SW480 (cell line): ENCODE results near the gene LRRC75B.
"Not testable (repeated sequence)": the region's sequence is repeated elsewhere in the genome, so short reads cannot be mapped to it uniquely, and the experiment has no call there.

Experiments
- DNase-seq: peaks from one replicate; pipeline ENCODE4 v3.0.0-alpha.2; 2016; ENCODE audit warnings: low spot score

Gene LRRC75B

GRCh38 chr22:24592851-24593558 is at the start of gene LRRC75B:
Gene LRRC75B, minus strand, starts transcription at chr22:24593073. Its CDS starts 34 bp downstream, at chr22:24593039.
- peak; percentile 49 for DNase-seq

GRCh38 chr22:24642307-24642706 is 49.4 kb upstream of the LRRC75B start:
- not testable (repeated sequence) for DNase-seq

GRCh38 chr22:24636513-24636912 is 43.6 kb upstream of the LRRC75B start:
- not testable (repeated sequence) for DNase-seq

- DNase-seq = not testable (repeated sequence)
Measured at GRCh38 chr22:24634776-24635389, 42.0 kb upstream of the LRRC75B start.

GRCh38 chr22:24633231-24634023 is 40.6 kb upstream of the LRRC75B start:
- not testable (repeated sequence) for DNase-seq

GRCh38 chr22:24632642-24633041 is 39.8 kb upstream of the LRRC75B start:
- not testable (repeated sequence) for DNase-seq

GRCh38 chr22:24631430-24632122 is 38.7 kb upstream of the LRRC75B start:
- DNase-seq = not testable (repeated sequence)

- DNase-seq = not testable (repeated sequence)
Measured at GRCh38 chr22:24630812-24631427, 38.0 kb upstream of the LRRC75B start.

GRCh38 chr22:24629069-24629468 is 36.2 kb upstream of the LRRC75B start:
- DNase-seq = not testable (repeated sequence)

GRCh38 chr22:24627911-24628310 is 35.0 kb upstream of the LRRC75B start:
- not testable (repeated sequence) for DNase-seq

- DNase-seq = not testable (repeated sequence)
Measured at GRCh38 chr22:24622596-24622995, 29.7 kb upstream of the LRRC75B start.

- not testable (repeated sequence) for DNase-seq
Measured at GRCh38 chr22:24621244-24621643, 28.4 kb upstream of the LRRC75B start.

- not testable (repeated sequence) for DNase-seq
Measured at GRCh38 chr22:24614794-24615193, 21.9 kb upstream of the LRRC75B start.

GRCh38 chr22:24609888-24610287 is 17.0 kb upstream of the LRRC75B start:
- DNase-seq = not testable (repeated sequence)

- DNase-seq = not testable (repeated sequence)
Measured at GRCh38 chr22:24608327-24608726, 15.5 kb upstream of the LRRC75B start.

GRCh38 chr22:24607429-24607983 is 14.6 kb upstream of the LRRC75B start:
- DNase-seq = not testable (repeated sequence)

GRCh38 chr22:24606340-24606739 is 13.5 kb upstream of the LRRC75B start:
- DNase-seq = not testable (repeated sequence)

GRCh38 chr22:24603770-24604629 is 11.1 kb upstream of the LRRC75B start:
- DNase-seq = not testable (repeated sequence)

- DNase-seq = not testable (repeated sequence)
Measured at GRCh38 chr22:24602847-24603769, 10.2 kb upstream of the LRRC75B start, which contains the start of gene GGT1. Gene GGT1, plus strand, starts transcription at chr22:24603193. Its CDS starts 7,889 bp downstream, at chr22:24611082.
